ENCODE measurements around the gene CIBAR2. TPM values are rescaled to one million over a fixed set of nuclear protein-coding genes. Genes with fewer than 3 reads are reported as not detected.
"Not testable (repeated sequence)": the region's sequence is repeated elsewhere in the genome, so short reads cannot be mapped to it uniquely, and the experiment has no call there.

CIBAR2 gene
- total RNA-seq, 1 donor from 2014 or later: not detected

GRCh38 chr16:85127379-85127723, 15.1 kb upstream of the CIBAR2 start:
- DNase-seq: no peak

- peak; percentile 86 for DNase-seq
These were observed 14.6 kb upstream of the CIBAR2 start for GRCh38 chr16:85126705-85127378.

- DNase-seq: no peak
These were observed 14.1 kb upstream of the CIBAR2 start for GRCh38 chr16:85126394-85126704.

GRCh38 chr16:85125570-85126393, 13.5 kb upstream of the CIBAR2 start:
- no peak for DNase-seq

GRCh38 chr16:85124636-85125346, 12.5 kb upstream of the CIBAR2 start:
- no peak for DNase-seq

GRCh38 chr16:85123891-85124635, 11.8 kb upstream of the CIBAR2 start:
- peak; percentile 76 for DNase-seq

GRCh38 chr16:85123441-85123840, 11.2 kb upstream of the CIBAR2 start:
- DNase-seq: not testable (repeated sequence)

GRCh38 chr16:85120006-85120340, 7.7 kb upstream of the CIBAR2 start:
- no peak for DNase-seq

- no peak for DNase-seq
These were observed 5.1 kb upstream of the CIBAR2 start for GRCh38 chr16:85117418-85117817.

- peak; percentile 89 for DNase-seq
These were observed 2.8 kb upstream of the CIBAR2 start for GRCh38 chr16:85114909-85115567.

GRCh38 chr16:85113913-85114312, 1.6 kb upstream of the CIBAR2 start:
- DNase-seq: no peak

- no peak for DNase-seq
These were observed 979 bp upstream of the CIBAR2 start for GRCh38 chr16:85113168-85113733.

- no peak for DNase-seq
These were observed 1.1 kb downstream of the CIBAR2 start for GRCh38 chr16:85111184-85111583.

GRCh38 chr16:85110105-85110504, 2.2 kb downstream of the CIBAR2 start:
- no peak for DNase-seq

GRCh38 chr16:85107532-85107931, 4.7 kb downstream of the CIBAR2 start:
- no peak for DNase-seq

GRCh38 chr16:85107083-85107482, 5.2 kb downstream of the CIBAR2 start:
- no peak for DNase-seq

GRCh38 chr16:85105475-85105874, 6.8 kb downstream of the CIBAR2 start:
- DNase-seq: no peak

GRCh38 chr16:85104821-85105391, 7.4 kb downstream of the CIBAR2 start:
- no peak for DNase-seq

GRCh38 chr16:85104147-85104546, 8.1 kb downstream of the CIBAR2 start:
- DNase-seq: no peak

- DNase-seq: no peak
These were observed 8.9 kb downstream of the CIBAR2 start for GRCh38 chr16:85103114-85104079.
